Measurements from ENCODE around the gene KIF26B. TPM values are rescaled to one million over a fixed set of nuclear protein-coding genes. Genes with fewer than 3 reads are reported as not detected.

Gene KIF26B
- polyA plus RNA-seq, 1 of the 3 experiments (the other 2 are of a cell fraction): 2.6 TPM

DNA sequence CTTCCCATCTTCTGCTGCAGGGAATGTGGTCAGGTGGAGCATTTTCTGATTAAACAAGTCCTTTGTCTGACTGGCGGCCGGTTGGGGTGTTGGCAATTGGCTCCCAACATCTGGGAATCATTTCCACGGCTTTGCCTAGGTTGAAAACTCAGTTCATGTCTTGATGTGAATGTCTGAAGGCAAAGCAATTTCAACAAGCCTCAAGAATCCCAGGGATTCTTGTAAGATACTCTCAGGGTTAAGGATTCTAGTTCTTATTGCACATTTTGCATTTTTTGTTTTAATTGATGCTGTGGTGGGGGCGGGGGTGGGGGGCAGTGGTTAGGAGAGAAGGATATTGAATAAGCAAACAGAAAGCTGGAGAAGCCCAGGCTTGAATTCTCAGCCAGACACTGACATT lies 273.9 kb downstream of the KIF26B start:
- TF ChIP-seq NFIC (IDR thresholded peaks at IDR 0.05; ENCODE audit: borderline replicate concordance) (no peak), JUND (IDR thresholded peaks at IDR 0.05) (no peak), MEF2A (IDR thresholded peaks at IDR 0.05; ENCODE audit: borderline replicate concordance, low read depth) (no peak), RFX5 (IDR thresholded peaks at IDR 0.05; ENCODE audit: low read length) (no peak), MXI1 (IDR thresholded peaks at IDR 0.05; ENCODE audit: low read depth, low read length) (no peak), POLR2AphosphoS5 (IDR thresholded peaks at IDR 0.05; ENCODE audit: low read depth, low read length) (no peak), GATA2 (CRISPR knock-in tag; IDR thresholded peaks at IDR 0.05) (no peak), SIN3A (IDR thresholded peaks at IDR 0.05; ENCODE audit: borderline replicate concordance, low read depth, low read length) (no peak), ELF1 (IDR thresholded peaks at IDR 0.05) (no peak), YY1 (IDR thresholded peaks at IDR 0.05; ENCODE audit: low read depth) (no peak), EZH2phosphoT487 (IDR thresholded peaks at IDR 0.05; ENCODE audit: borderline replicate concordance, low read depth) (no peak)
- TF ChIP-seq, protein P1, sequence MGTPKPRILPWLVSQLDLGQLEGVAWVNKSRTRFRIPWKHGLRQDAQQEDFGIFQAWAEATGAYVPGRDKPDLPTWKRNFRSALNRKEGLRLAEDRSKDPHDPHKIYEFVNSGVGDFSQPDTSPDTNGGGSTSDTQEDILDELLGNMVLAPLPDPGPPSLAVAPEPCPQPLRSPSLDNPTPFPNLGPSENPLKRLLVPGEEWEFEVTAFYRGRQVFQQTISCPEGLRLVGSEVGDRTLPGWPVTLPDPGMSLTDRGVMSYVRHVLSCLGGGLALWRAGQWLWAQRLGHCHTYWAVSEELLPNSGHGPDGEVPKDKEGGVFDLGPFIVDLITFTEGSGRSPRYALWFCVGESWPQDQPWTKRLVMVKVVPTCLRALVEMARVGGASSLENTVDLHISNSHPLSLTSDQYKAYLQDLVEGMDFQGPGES (IDR thresholded peaks at IDR 0.05; ENCODE audit: low read depth, low read length): no peak
- TF ChIP-seq, protein P2, sequence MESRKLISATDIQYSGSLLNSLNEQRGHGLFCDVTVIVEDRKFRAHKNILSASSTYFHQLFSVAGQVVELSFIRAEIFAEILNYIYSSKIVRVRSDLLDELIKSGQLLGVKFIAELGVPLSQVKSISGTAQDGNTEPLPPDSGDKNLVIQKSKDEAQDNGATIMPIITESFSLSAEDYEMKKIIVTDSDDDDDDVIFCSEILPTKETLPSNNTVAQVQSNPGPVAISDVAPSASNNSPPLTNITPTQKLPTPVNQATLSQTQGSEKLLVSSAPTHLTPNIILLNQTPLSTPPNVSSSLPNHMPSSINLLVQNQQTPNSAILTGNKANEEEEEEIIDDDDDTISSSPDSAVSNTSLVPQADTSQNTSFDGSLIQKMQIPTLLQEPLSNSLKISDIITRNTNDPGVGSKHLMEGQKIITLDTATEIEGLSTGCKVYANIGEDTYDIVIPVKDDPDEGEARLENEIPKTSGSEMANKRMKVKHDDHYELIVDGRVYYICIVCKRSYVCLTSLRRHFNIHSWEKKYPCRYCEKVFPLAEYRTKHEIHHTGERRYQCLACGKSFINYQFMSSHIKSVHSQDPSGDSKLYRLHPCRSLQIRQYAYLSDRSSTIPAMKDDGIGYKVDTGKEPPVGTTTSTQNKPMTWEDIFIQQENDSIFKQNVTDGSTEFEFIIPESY (IDR thresholded peaks at IDR 0.05; ENCODE audit: borderline replicate concordance, low read depth): no peak
- TF ChIP-seq, protein P3, sequence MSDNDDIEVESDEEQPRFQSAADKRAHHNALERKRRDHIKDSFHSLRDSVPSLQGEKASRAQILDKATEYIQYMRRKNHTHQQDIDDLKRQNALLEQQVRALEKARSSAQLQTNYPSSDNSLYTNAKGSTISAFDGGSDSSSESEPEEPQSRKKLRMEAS (IDR thresholded peaks at IDR 0.05; ENCODE audit: low read depth): no peak
- Histone ChIP-seq H3K4me1 (ENCODE audit: control insufficient read depth in 1 of 2, insufficient read depth in 2 of 2, low read depth in 1 of 2, low read length in 1 of 2) (peaks cover 0 to 7% of the 10 kb centered on the region in 2 experiments; a peak in 1 of 4 replicates), H3K9me3 (no peaks in the 10 kb centered on the region), H4K20me1 (ENCODE audit: insufficient read depth) (no peaks in the 10 kb centered on the region), H3K4me2 (no peak overlapping the region), H3F3A (replicated peaks; ENCODE audit: insufficient read depth) (no peaks in the 10 kb centered on the region), H3K27me3 (ENCODE audit: insufficient read depth) (no peaks in the 10 kb centered on the region), H3K27ac (ENCODE audit: low read depth in 2 of 2, low read length in 1 of 2) (no peak overlapping the region), H2AFZ (ENCODE audit: low read depth) (no peak overlapping the region), H3K4me3 (ENCODE audit: low read depth in 2 of 2, low read length in 1 of 2) (no peak overlapping the region), H3K9ac (no peak overlapping the region), H3K79me2 (ENCODE audit: insufficient read depth) (no peaks in the 10 kb centered on the region), H3K9me2 (no peaks in the 10 kb centered on the region), H3K36me3 (replicated peaks in 1 of 2; ENCODE audit: control insufficient read depth in 1 of 2, insufficient read depth in 2 of 2, low read length in 1 of 2) (peaks cover 0 to 2% of the 10 kb centered on the region in 2 experiments)
- no peak for DNase-seq
- ChIA-PET POLR2A (no interaction called here), CTCF (interaction anchor here (0.9 to 1.8 kb wide), 3 partner anchors 10 to 275 kb away, joined by 3 to 5 read pairs (median 4); no protein-coding TSS in a partner anchor)
- 81% methylated on average over 4 of the region's 4 CpGs for whole genome bisulfite sequencing (ENCODE audit: low lambda C conversion rate)

DNA sequence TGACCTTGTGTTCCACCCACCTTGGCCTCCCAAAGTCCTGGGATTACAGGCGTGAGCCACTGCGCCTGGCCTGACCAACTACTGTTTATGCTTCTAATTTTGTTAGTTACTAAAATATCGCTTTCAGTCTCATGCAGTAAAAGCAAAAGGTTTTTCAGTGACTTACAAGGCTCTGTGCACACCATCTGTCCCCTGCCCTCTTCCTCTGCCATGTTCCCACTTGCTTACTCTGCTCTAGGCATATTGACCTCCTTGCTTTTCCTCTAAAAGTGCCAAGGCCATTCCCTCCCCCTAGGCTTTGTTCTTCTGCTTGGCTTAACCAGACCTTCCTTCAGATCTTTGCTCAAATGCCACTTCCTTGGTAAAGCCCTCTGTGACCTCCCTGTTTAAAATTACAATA lies 276.9 kb downstream of the KIF26B start:
- Histone ChIP-seq H3K9me3 (no peaks in the 10 kb centered on the region), H3K79me2 (ENCODE audit: insufficient read depth) (no peaks in the 10 kb centered on the region), H3F3A (replicated peaks; ENCODE audit: insufficient read depth) (no peaks in the 10 kb centered on the region), H3K9me2 (no peaks in the 10 kb centered on the region), H3K9ac (no peak overlapping the region), H3K4me3 (ENCODE audit: low read depth in 2 of 2, low read length in 1 of 2) (no peak overlapping the region), H3K27me3 (ENCODE audit: insufficient read depth) (no peaks in the 10 kb centered on the region), H3K27ac (ENCODE audit: low read depth in 2 of 2, low read length in 1 of 2) (no peak overlapping the region), H3K36me3 (replicated peaks in 1 of 2; ENCODE audit: control insufficient read depth in 1 of 2, insufficient read depth in 2 of 2, low read length in 1 of 2) (peaks cover 0 to 2% of the 10 kb centered on the region in 2 experiments), H3K4me1 (ENCODE audit: control insufficient read depth in 1 of 2, insufficient read depth in 2 of 2, low read depth in 1 of 2, low read length in 1 of 2) (peaks cover 0 to 7% of the 10 kb centered on the region in 2 experiments; a peak in 1 of 4 replicates), H4K20me1 (ENCODE audit: insufficient read depth) (no peaks in the 10 kb centered on the region), H3K4me2 (no peak overlapping the region), H2AFZ (ENCODE audit: low read depth) (no peak overlapping the region)
- ChIA-PET CTCF (no interaction called here), POLR2A (no interaction called here)
- DNase-seq: no peak
- 87% methylated on average over 3 of the region's 3 CpGs for WGBS (ENCODE audit: low lambda C conversion rate)
- TF ChIP-seq, protein P4, sequence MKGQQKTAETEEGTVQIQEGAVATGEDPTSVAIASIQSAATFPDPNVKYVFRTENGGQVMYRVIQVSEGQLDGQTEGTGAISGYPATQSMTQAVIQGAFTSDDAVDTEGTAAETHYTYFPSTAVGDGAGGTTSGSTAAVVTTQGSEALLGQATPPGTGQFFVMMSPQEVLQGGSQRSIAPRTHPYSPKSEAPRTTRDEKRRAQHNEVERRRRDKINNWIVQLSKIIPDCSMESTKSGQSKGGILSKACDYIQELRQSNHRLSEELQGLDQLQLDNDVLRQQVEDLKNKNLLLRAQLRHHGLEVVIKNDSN (IDR thresholded peaks at IDR 0.05; ENCODE audit: borderline replicate concordance, low read depth): no peak
- TF ChIP-seq RFX5 (IDR thresholded peaks at IDR 0.05; ENCODE audit: low read length): no peak
- TF ChIP-seq YY1 (IDR thresholded peaks at IDR 0.05; ENCODE audit: low read depth): no peak
- TF ChIP-seq JUND (IDR thresholded peaks at IDR 0.05): no peak
- TF ChIP-seq NFIC (IDR thresholded peaks at IDR 0.05; ENCODE audit: borderline replicate concordance): no peak
- no peak for TF ChIP-seq EP300 (IDR thresholded peaks at IDR 0.05; ENCODE audit: borderline replicate concordance in 1 of 2, low read depth in 1 of 2, low read length in 1 of 2)
- TF ChIP-seq FOSL2 (IDR thresholded peaks at IDR 0.05; ENCODE audit: borderline replicate concordance, low read depth): no peak
- TF ChIP-seq, protein P1 (IDR thresholded peaks at IDR 0.05; ENCODE audit: low read depth, low read length): no peak
- TF ChIP-seq MEF2A (IDR thresholded peaks at IDR 0.05; ENCODE audit: borderline replicate concordance, low read depth): no peak
- TF ChIP-seq, protein P3 (IDR thresholded peaks at IDR 0.05; ENCODE audit: low read depth): no peak
- TF ChIP-seq ELF1 (IDR thresholded peaks at IDR 0.05): no peak
- no peak for TF ChIP-seq SIN3A (IDR thresholded peaks at IDR 0.05; ENCODE audit: borderline replicate concordance, low read depth, low read length)
- TF ChIP-seq RCOR1 (IDR thresholded peaks at IDR 0.05; ENCODE audit: low read length): no peak
- TF ChIP-seq EZH2phosphoT487 (IDR thresholded peaks at IDR 0.05; ENCODE audit: borderline replicate concordance, low read depth): no peak
- no peak for TF ChIP-seq TEAD4 (IDR thresholded peaks at IDR 0.05; ENCODE audit: borderline replicate concordance, insufficient read depth)
- TF ChIP-seq FOXM1 (IDR thresholded peaks at IDR 0.05; ENCODE audit: low read depth): no peak
- no peak for TF ChIP-seq MXI1 (IDR thresholded peaks at IDR 0.05; ENCODE audit: low read depth, low read length)

Measured in SK-N-SH (cell line).